ENCODE measurements around the gene OSBPL10. TPM values are rescaled to one million over a fixed set of nuclear protein-coding genes. Genes with fewer than 3 reads are reported as not detected.

OSBPL10 gene
- total RNA-seq, 1 experiment from 2014 or later, result 48.0 TPM

DNA sequence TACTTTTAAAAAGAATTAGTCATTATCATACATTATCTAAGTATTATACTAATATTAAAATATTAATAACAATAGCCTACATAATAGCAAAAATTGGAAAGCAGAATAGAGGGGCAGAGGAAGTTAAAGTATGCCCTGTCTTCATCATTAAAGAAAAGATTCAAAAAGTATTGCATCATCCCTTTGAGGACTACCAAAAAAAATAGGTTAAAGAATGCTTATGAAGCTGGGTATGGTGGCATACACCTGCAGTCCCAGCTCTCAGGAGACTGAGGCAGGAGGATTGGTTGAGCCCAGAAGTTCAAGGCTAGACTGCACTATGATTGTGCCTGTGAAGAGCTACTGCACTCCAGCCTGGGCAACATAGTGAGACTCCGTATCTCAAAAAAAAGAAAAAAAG is 240.7 kb downstream of the OSBPL10 start:
- no peaks in the 10 kb centered on the region for H4K20me1 ChIP-seq (ENCODE audit: low read length)
- H3K4me2 ChIP-seq (ENCODE audit: low read length), result no peak overlapping the region
- no peaks in the 10 kb centered on the region for H3K79me2 ChIP-seq (ENCODE audit: low read length)
- no peaks in the 10 kb centered on the region for H3F3A ChIP-seq (ENCODE audit: low read length, unreplicated experiment)
- no peak overlapping the region for H2AFZ ChIP-seq (ENCODE audit: low read length)
- H3K9me2 ChIP-seq (replicated peaks; ENCODE audit: low read length), result no peaks in the 10 kb centered on the region
- ATAC-seq, result no peak
- no peak overlapping the region for H3K27ac ChIP-seq (ENCODE audit: low read length)
- H3K36me3 ChIP-seq (ENCODE audit: low read depth, low read length), result no peaks in the 10 kb centered on the region
- ChIA-PET POLR2A (ENCODE audit: unreplicated experiment) (interaction anchor here (0.6 kb wide), 1 partner anchor 1058 kb away, joined by 4 read pairs; no protein-coding TSS in a partner anchor), CTCF (no interaction called here)
- intact Hi-C loops (cut with micrococcal nuclease), result no loop called here
- no peaks in the 10 kb centered on the region for H3K27me3 ChIP-seq (ENCODE audit: low read length)
- BruUV-seq (replicated peaks), result no TSS peak
- TF ChIP-seq EZH2 (IDR thresholded peaks at IDR 0.05; ENCODE audit: low read length, unreplicated experiment) (no peak), EZH2phosphoT487 (IDR thresholded peaks at IDR 0.05; ENCODE audit: borderline replicate concordance, low read length) (no peak)
- TF ChIP-seq, protein P1, sequence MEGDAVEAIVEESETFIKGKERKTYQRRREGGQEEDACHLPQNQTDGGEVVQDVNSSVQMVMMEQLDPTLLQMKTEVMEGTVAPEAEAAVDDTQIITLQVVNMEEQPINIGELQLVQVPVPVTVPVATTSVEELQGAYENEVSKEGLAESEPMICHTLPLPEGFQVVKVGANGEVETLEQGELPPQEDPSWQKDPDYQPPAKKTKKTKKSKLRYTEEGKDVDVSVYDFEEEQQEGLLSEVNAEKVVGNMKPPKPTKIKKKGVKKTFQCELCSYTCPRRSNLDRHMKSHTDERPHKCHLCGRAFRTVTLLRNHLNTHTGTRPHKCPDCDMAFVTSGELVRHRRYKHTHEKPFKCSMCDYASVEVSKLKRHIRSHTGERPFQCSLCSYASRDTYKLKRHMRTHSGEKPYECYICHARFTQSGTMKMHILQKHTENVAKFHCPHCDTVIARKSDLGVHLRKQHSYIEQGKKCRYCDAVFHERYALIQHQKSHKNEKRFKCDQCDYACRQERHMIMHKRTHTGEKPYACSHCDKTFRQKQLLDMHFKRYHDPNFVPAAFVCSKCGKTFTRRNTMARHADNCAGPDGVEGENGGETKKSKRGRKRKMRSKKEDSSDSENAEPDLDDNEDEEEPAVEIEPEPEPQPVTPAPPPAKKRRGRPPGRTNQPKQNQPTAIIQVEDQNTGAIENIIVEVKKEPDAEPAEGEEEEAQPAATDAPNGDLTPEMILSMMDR (conservative IDR thresholded peaks at IDR 0.05; ENCODE audit: low read depth, low read length), result no peak
- H3K9me3 ChIP-seq (ENCODE audit: low read length), result no peaks in the 10 kb centered on the region
- H3K4me1 ChIP-seq (ENCODE audit: insufficient read depth, low read length), result no peaks in the 10 kb centered on the region
- H3K9ac ChIP-seq (ENCODE audit: low read length), result no peak overlapping the region
- no peak for DNase-seq
- H3K4me3 ChIP-seq (ENCODE audit: low read length), result no peak overlapping the region

DNA sequence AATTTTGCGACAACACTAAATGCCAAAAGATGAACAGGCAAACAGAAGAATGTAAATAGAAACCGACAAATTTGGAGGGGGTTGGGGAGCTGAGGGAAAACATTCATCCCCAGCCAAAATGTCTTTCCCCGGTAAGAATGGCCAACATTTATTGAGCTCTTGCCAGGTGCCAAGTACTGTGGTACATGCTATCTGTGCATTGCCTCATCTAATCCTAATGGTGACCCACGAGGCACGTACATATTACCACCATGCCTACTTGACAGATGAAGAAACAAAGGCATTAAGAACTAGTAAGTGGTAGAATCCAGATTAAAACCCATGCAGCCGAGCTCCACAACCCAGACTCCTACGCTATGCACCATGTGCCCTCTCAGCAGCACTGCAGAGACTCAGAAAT is 242.7 kb downstream of the OSBPL10 start:
- intact Hi-C loops (cut with micrococcal nuclease), result loop anchor here (10.0 kb wide), 1 partner anchor 406 kb away; no protein-coding TSS in a partner anchor
- BruUV-seq (replicated peaks), result no TSS peak
- ChIA-PET POLR2A (ENCODE audit: unreplicated experiment) (no interaction called here), CTCF (no interaction called here)
- H3K9me3 ChIP-seq (ENCODE audit: low read length), result no peaks in the 10 kb centered on the region
- TF ChIP-seq EZH2 (IDR thresholded peaks at IDR 0.05; ENCODE audit: low read length, unreplicated experiment) (no peak), EZH2phosphoT487 (IDR thresholded peaks at IDR 0.05; ENCODE audit: borderline replicate concordance, low read length) (no peak)
- TF ChIP-seq, protein P1 (conservative IDR thresholded peaks at IDR 0.05; ENCODE audit: low read depth, low read length), result no peak
- no peak overlapping the region for H3K4me2 ChIP-seq (ENCODE audit: low read length)
- no peaks in the 10 kb centered on the region for H3K79me2 ChIP-seq (ENCODE audit: low read length)
- no peaks in the 10 kb centered on the region for H3K9me2 ChIP-seq (replicated peaks; ENCODE audit: low read length)
- ATAC-seq, result no peak
- DNase-seq, result no peak
- no peaks in the 10 kb centered on the region for H3F3A ChIP-seq (ENCODE audit: low read length, unreplicated experiment)
- H3K4me3 ChIP-seq (ENCODE audit: low read length), result no peak overlapping the region
- H3K27me3 ChIP-seq (ENCODE audit: low read length), result no peaks in the 10 kb centered on the region
- no peaks in the 10 kb centered on the region for H4K20me1 ChIP-seq (ENCODE audit: low read length)
- no peaks in the 10 kb centered on the region for H3K36me3 ChIP-seq (ENCODE audit: low read depth, low read length)
- peaks cover 7% of the 10 kb centered on the region; the same call in 1 of the 2 replicates for H3K4me1 ChIP-seq (ENCODE audit: insufficient read depth, low read length)
- H3K9ac ChIP-seq (ENCODE audit: low read length), result no peak overlapping the region
- H3K27ac ChIP-seq (ENCODE audit: low read length), result no peak overlapping the region
- no peak overlapping the region for H2AFZ ChIP-seq (ENCODE audit: low read length)

DNA sequence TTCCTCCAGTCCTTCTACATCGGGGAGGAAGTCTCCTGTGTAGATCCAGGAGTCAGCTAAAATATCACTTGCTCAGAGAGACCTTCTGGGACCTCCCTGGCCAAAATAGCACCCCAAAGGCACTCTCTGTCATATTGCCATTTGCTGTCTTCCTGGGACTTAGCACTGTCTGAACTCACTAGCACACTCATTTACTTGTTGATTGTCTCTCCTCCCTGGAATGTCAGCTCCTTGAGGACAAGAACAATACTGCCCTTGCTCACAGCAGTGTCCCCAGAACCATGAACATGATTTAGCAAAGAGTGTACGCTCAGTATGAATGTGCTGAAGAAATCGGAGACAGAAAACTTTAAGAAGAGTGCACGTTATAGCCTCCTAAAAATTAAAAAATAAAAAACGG is 245.4 kb downstream of the OSBPL10 start:
- no peak for ATAC-seq

More for the DNA sequence above, 245.4 kb downstream of the OSBPL10 start:
- no peak for DNase-seq
- H2AFZ ChIP-seq (ENCODE audit: low read length), result no peak overlapping the region
- TF ChIP-seq EZH2 (IDR thresholded peaks at IDR 0.05; ENCODE audit: low read length, unreplicated experiment), result no peak
- no peak for TF ChIP-seq EZH2phosphoT487 (IDR thresholded peaks at IDR 0.05; ENCODE audit: borderline replicate concordance, low read length)
- TF ChIP-seq, protein P1 (conservative IDR thresholded peaks at IDR 0.05; ENCODE audit: low read depth, low read length), result no peak
- H3K4me1 ChIP-seq (ENCODE audit: insufficient read depth, low read length), result peaks cover 10% of the 10 kb centered on the region; the same call in 1 of the 2 replicates
- intact Hi-C loops (cut with micrococcal nuclease), result loop anchor here (10.0 kb wide), 1 partner anchor 409 kb away; no protein-coding TSS in a partner anchor
- H3K27ac ChIP-seq (ENCODE audit: low read length), result no peak overlapping the region
- no peaks in the 10 kb centered on the region for H4K20me1 ChIP-seq (ENCODE audit: low read length)
- H3K4me2 ChIP-seq (ENCODE audit: low read length), result no peak overlapping the region
- POLR2A ChIA-PET (ENCODE audit: unreplicated experiment), result no interaction called here
- H3K79me2 ChIP-seq (ENCODE audit: low read length), result no peaks in the 10 kb centered on the region
- H3K36me3 ChIP-seq (ENCODE audit: low read depth, low read length), result no peaks in the 10 kb centered on the region
- H3K27me3 ChIP-seq (ENCODE audit: low read length), result no peaks in the 10 kb centered on the region
- no TSS peak for BruUV-seq (replicated peaks)
- H3K4me3 ChIP-seq (ENCODE audit: low read length), result no peak overlapping the region
- no peaks in the 10 kb centered on the region for H3K9me2 ChIP-seq (replicated peaks; ENCODE audit: low read length)
- H3K9ac ChIP-seq (ENCODE audit: low read length), result no peak overlapping the region
- H3F3A ChIP-seq (ENCODE audit: low read length, unreplicated experiment), result no peaks in the 10 kb centered on the region
- no peaks in the 10 kb centered on the region for H3K9me3 ChIP-seq (ENCODE audit: low read length)
- CTCF ChIA-PET, result no interaction called here

All from PC-3 (cell line).